Measurements from ENCODE around the gene YJU2.
A peak's percentile ranks its signal among the peaks of the same experiment; 100 is the strongest.

The YJU2 gene

GRCh38 chr19:4294389-4294788, 47.5 kb downstream of the YJU2 start:
- H3K4me1 ChIP-seq: peaks cover 5 to 37% (median 33%) of the 10 kb centered on the region in 10 experiments
- no peak overlapping the region; a peak in 1 of 22 replicates for H3K27ac ChIP-seq
- peaks cover 0 to 4% (median 0%) of the 10 kb centered on the region in 11 experiments; a peak in 1 of 22 replicates for H4K20me1 ChIP-seq
- TF ChIP-seq Cebpa-rat (IDR thresholded peaks at IDR 0.05): no peak
- H3K4me3 ChIP-seq: no peak overlapping the region
- H3K36me3 ChIP-seq: no peaks in the 10 kb centered on the region
- H3K9ac ChIP-seq: no peak overlapping the region
- H3K9me3 ChIP-seq (replicated peaks in 1 of 11): no peaks in the 10 kb centered on the region
- H3K4me2 ChIP-seq: no peak overlapping the region
- H3K27me3 ChIP-seq: no peaks in the 10 kb centered on the region

- Histone ChIP-seq H3K27ac (peak overlapping the region in 6 of 11 experiments; percentile 14 to 51 (median 26); a peak in 6 of 22 replicates), H3K4me3 (no peak overlapping the region), H3K4me2 (peak overlapping the region; percentile 33 to 77 (median 70)), H3K9ac (peak overlapping the region in 4 of 11 experiments; percentile 0 to 53 (median 28); a peak in 4 of 22 replicates), H3K36me3 (no peaks in the 10 kb centered on the region), H3K9me3 (replicated peaks in 1 of 11) (no peaks in the 10 kb centered on the region), H3K4me1 (peaks cover 5 to 38% (median 33%) of the 10 kb centered on the region in 10 experiments), H3K27me3 (no peaks in the 10 kb centered on the region), H4K20me1 (peaks cover 0 to 4% (median 0%) of the 10 kb centered on the region in 11 experiments; a peak in 1 of 22 replicates)
- no peak for TF ChIP-seq Cebpa-rat (IDR thresholded peaks at IDR 0.05)
Observed at GRCh38 chr19:4295972-4296771, 49.3 kb downstream of the YJU2 start.

GRCh38 chr19:4297901-4298809, 51.3 kb downstream of the YJU2 start:
- Histone ChIP-seq H3K4me3 (no peak overlapping the region), H3K4me2 (peak overlapping the region in 7 of 11 experiments; percentile 9 to 77 (median 70); a peak in 10 of 22 replicates), H3K9me3 (replicated peaks in 1 of 11) (no peaks in the 10 kb centered on the region), H3K4me1 (peaks cover 16 to 58% (median 50%) of the 10 kb centered on the region in 10 experiments), H3K27me3 (no peaks in the 10 kb centered on the region), H3K27ac (peak overlapping the region in 2 of 11 experiments; percentile 18 to 33; a peak in 3 of 22 replicates), H3K36me3 (no peaks in the 10 kb centered on the region), H4K20me1 (peaks cover 0 to 4% (median 0%) of the 10 kb centered on the region in 11 experiments; a peak in 1 of 22 replicates), H3K9ac (peak overlapping the region in 5 of 11 experiments; percentile 5 to 57 (median 46); a peak in 7 of 22 replicates)
- TF ChIP-seq Cebpa-rat (IDR thresholded peaks at IDR 0.05): no peak

DNA sequence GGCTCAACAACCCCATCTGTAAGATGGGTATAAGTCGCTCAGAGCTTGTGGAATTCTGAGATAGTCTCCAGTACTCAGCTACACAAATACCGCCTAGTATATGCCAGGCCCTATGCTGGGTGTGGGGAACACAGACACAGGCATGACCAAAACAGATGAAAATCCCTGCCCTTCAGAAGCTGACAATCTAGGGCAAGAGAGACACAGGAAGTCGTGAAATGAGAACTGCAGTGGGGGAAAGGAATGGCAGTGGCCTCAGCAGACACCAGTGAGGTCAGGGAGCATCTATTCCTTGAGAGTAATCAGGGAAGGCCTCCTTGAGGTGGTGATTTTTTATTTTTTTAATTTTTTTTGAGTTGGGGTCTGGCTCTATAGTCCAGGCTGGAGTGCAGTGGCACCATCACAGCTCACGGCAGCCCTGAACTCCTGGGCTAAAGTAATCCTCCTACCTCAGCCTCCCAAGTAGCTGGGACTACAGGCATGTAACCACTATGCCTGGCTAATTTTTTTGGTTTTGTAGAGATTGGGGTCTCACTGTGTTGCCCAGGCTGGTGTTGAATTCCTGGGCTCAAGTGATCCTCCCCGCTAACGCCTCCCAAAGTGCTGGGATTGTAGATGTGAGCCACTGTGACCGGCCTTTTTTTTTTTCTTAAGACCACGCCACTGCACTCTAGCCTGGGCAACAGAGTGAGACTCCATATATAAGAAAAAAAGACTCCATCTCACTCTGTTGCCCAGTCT, 52.1 kb downstream of the YJU2 start:
- TF ChIP-seq Cebpa-rat (IDR thresholded peaks at IDR 0.05): no peak
- H3K36me3 ChIP-seq: no peaks in the 10 kb centered on the region
- peaks cover 0 to 4% (median 0%) of the 10 kb centered on the region in 11 experiments; a peak in 1 of 22 replicates for H4K20me1 ChIP-seq
- peak overlapping the region in 1 of 11 experiments; percentile 57; a peak in 2 of 22 replicates for H3K9ac ChIP-seq
- no peaks in the 10 kb centered on the region for H3K27me3 ChIP-seq
- H3K4me2 ChIP-seq: peak overlapping the region in 2 of 11 experiments; percentile 77; a peak in 2 of 22 replicates
- no peak overlapping the region for H3K27ac ChIP-seq
- H3K9me3 ChIP-seq (replicated peaks in 1 of 11): no peaks in the 10 kb centered on the region
- peaks cover 16 to 63% (median 55%) of the 10 kb centered on the region in 10 experiments for H3K4me1 ChIP-seq
- H3K4me3 ChIP-seq: no peak overlapping the region

DNA sequence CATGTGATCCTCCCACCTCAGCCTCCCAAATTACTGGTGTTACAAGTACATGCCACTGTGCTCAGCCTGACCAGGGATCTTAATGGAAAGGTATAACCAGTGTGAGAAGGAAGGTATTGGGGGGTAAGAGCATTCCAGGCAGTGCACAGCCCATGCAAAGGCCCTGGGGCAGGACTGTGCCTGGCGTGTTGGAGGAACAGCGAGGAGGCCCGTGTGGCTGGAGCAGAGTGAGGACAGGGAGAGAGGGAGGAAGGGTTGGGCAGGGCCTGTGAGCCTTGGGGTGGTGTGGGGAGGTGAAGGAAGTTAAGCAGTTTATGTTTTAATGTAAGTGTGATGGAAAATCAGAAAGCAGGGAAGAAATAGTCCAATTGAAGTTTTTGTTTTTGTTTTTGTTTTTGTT, 53.7 kb downstream of the YJU2 start:
- Histone ChIP-seq H4K20me1 (peaks cover 0 to 4% (median 0%) of the 10 kb centered on the region in 11 experiments; a peak in 2 of 22 replicates), H3K27ac (no peak overlapping the region), H3K36me3 (no peaks in the 10 kb centered on the region), H3K9ac (no peak overlapping the region), H3K4me1 (peaks cover 16 to 69% (median 56%) of the 10 kb centered on the region in 10 experiments), H3K4me2 (no peak overlapping the region), H3K9me3 (replicated peaks in 1 of 11) (no peaks in the 10 kb centered on the region), H3K27me3 (no peaks in the 10 kb centered on the region), H3K4me3 (no peak overlapping the region)
- no peak for TF ChIP-seq Cebpa-rat (IDR thresholded peaks at IDR 0.05)

DNA sequence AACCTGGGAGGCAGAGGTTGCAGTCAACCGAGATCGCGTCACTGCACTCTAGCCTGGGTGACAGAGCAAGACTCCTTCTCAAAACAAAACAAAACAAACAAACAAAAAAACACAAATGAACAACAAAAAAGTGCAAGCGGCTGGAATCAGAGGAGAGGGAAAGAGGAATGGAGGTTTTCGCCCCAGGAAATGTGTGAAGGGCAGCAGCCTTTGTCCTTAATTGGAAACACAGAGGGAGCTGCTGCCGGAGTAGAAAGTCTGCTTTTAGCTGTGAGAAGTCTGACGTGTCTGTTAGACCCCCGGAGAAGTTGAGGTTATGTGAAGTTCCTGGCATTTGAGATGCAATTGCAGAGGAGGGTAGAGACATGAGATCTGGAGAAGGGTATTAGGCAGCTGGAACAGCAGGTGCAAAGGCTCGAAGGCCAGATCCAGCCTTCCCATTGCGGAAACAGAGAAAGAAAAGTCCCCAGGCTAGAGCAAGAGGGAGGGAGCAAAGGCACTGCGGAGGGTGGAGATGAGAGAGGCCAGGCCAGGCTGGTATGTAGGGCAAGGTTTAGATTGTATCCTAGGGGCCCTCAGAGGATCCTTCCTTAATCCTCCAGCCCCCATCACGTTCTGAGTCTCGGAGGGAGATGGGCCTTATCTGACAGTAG, 54.8 kb downstream of the YJU2 start:
- Histone ChIP-seq H4K20me1 (peaks cover 0 to 3% (median 0%) of the 10 kb centered on the region in 11 experiments; a peak in 2 of 22 replicates), H3K4me1 (peaks cover 11 to 59% (median 46%) of the 10 kb centered on the region in 10 experiments), H3K9ac (peak overlapping the region in 9 of 11 experiments; percentile 21 to 65 (median 36); a peak in 14 of 22 replicates), H3K27ac (peak overlapping the region in 5 of 11 experiments; percentile 2 to 47 (median 39); a peak in 8 of 22 replicates), H3K36me3 (peaks cover 0 to 3% (median 0%) of the 10 kb centered on the region in 11 experiments; a peak in 2 of 22 replicates), H3K4me3 (peak overlapping the region in 2 of 10 experiments; percentile 13 to 41; a peak in 3 of 20 replicates), H3K27me3 (no peaks in the 10 kb centered on the region), H3K9me3 (replicated peaks in 1 of 11) (no peaks in the 10 kb centered on the region), H3K4me2 (peak overlapping the region in 9 of 11 experiments; percentile 31 to 85 (median 74); a peak in 18 of 22 replicates)
- TF ChIP-seq Cebpa-rat (IDR thresholded peaks at IDR 0.05): no peak

DNA sequence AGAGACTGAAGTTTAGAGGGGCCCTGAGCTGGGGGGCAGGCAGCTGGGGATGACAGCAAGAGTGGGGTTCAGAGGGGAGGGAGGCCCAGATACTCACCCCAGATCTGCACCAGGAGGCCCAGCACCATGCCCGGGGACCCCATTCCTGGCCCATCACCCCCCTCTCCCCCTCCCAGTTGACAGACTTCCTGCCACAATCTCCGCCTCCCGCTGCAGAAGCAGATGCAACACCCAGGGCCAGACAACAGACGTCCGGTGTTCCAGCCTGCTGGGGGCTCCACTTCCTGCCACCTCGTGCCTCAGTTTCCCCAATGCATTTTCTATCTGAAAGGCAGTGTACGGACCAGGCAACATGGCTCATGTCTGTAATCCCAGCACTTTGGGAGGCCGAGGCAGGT, 55.4 kb downstream of the YJU2 start, which contains the start of gene TMIGD2:
Gene TMIGD2 (minus strand): TSS at position 147 of the 398 bp plus-strand sequence. CDS start 4 bp downstream, at position 143.
- H3K9me3 ChIP-seq (replicated peaks in 1 of 11): no peaks in the 10 kb centered on the region
- peaks cover 0 to 8% (median 0%) of the 10 kb centered on the region in 11 experiments; a peak in 4 of 22 replicates for H3K36me3 ChIP-seq
- H3K4me1 ChIP-seq: peaks cover 10 to 53% (median 41%) of the 10 kb centered on the region in 10 experiments; a peak in 19 of 20 replicates
- no peak for TF ChIP-seq Cebpa-rat (IDR thresholded peaks at IDR 0.05)
- H4K20me1 ChIP-seq: no peaks in the 10 kb centered on the region; a peak in 1 of 22 replicates
- H3K9ac ChIP-seq: peak within 1 kb of the TSS in 9 of 11 experiments; percentile 21 to 65 (median 36); a peak in 14 of 22 replicates
- H3K27ac ChIP-seq: peak within 1 kb of the TSS in 5 of 11 experiments; percentile 2 to 47 (median 39); a peak in 8 of 22 replicates
- H3K4me3 ChIP-seq: peak within 1 kb of the TSS in 2 of 10 experiments; percentile 13 to 41; a peak in 3 of 20 replicates
- peak within 1 kb of the TSS in 9 of 11 experiments; percentile 31 to 85 (median 74); a peak in 19 of 22 replicates for H3K4me2 ChIP-seq
- H3K27me3 ChIP-seq: no peaks in the 10 kb centered on the region
